Hepatocyte (in vitro differentiated cells): ENCODE measurements around the gene ASB5. TPM values are rescaled to one million over a fixed set of nuclear protein-coding genes. Genes with fewer than 3 reads are reported as not detected.

ENCODE experiments used
- DNase-seq: peaks from one replicate; pipeline ENCODE4 v3.0.0-alpha.2; 2016; ENCODE audit warnings: low spot score
- H2AFZ ChIP-seq: fragments of 200-600 bp; sonication (generic); 2 replicates; pipeline ENCODE4 v1.6.0; 2016; ENCODE audit warnings: antibody characterized with exemption, mild to moderate bottlenecking
- H3K27ac ChIP-seq: fragments of 200-600 bp; sonication (generic); 2 replicates; pipeline ENCODE4 v1.5.1; 2016; ENCODE audit warnings: mild to moderate bottlenecking
- H3K27me3 ChIP-seq: fragments of 200-600 bp; sonication (generic); 2 replicates; pipeline ENCODE4 v1.6.1; 2016
- H3K36me3 ChIP-seq: fragments of 200-600 bp; sonication (generic); replicated peaks from 2 replicates; pipeline ENCODE4 v1.5.1; 2016; ENCODE audit warnings: low read depth; ENCODE audit not compliant: insufficient read depth
- H3K4me1 ChIP-seq: fragments of 200-600 bp; sonication (generic); 2 replicates; pipeline ENCODE4 v1.5.1; 2016; ENCODE audit warnings: mild to moderate bottlenecking, moderate library complexity; ENCODE audit not compliant: insufficient read depth
- H3K4me2 ChIP-seq: fragments of 200-600 bp; sonication (generic); 2 replicates; pipeline ENCODE4 v1.6.0; 2016
- H3K4me3 ChIP-seq: fragments of 200-600 bp; sonication (generic); 2 replicates; pipeline ENCODE4 v1.5.1; 2016; ENCODE audit warnings: mild to moderate bottlenecking
- H3K79me2 ChIP-seq: fragments of 200-600 bp; sonication (generic); 2 replicates; pipeline ENCODE4 v1.6.0; 2017; ENCODE audit warnings: mild to moderate bottlenecking
- H3K9me2 ChIP-seq: fragments of 200-600 bp; sonication (generic); replicated peaks from 2 replicates; pipeline ENCODE4 v1.6.0; 2017; ENCODE audit warnings: mild to moderate bottlenecking; ENCODE audit not compliant: insufficient read depth
- H3K9me3 ChIP-seq: fragments of 200-600 bp; sonication (generic); 2 replicates; pipeline ENCODE4 v1.5.1; 2016; ENCODE audit warnings: low read depth, mild to moderate bottlenecking
- H4K20me1 ChIP-seq: fragments of 200-600 bp; sonication (generic); 2 replicates; pipeline ENCODE4 v1.6.0; 2016; ENCODE audit warnings: mild to moderate bottlenecking; ENCODE audit not compliant: insufficient read depth, poor library complexity, severe bottlenecking
- EZH2 ChIP-seq: fragments of 200-600 bp; sonication (generic); IDR thresholded peaks from 2 replicates; pipeline ENCODE4 v1.6.1; 2016; ENCODE audit warnings: antibody characterized with exemption, mild to moderate bottlenecking, borderline replicate concordance
- EZH2phosphoT487 ChIP-seq: fragments of 200-600 bp; sonication (generic); IDR thresholded peaks from one replicate; pipeline ENCODE4 v1.6.1; 2018; ENCODE audit warnings: antibody characterized with exemption, mild to moderate bottlenecking, low read depth, moderate library complexity; ENCODE audit not compliant: unreplicated experiment, severe bottlenecking
- whole genome bisulfite sequencing: methylation state at CpG from one replicate; pipeline ENCODE4 v1.1.6; 2016; ENCODE audit warnings: low lambda C conversion rate; ENCODE audit errors: missing lambda C conversion rate; 5-methylcytosine and 5-hydroxymethylcytosine counted together
- polyA plus RNA-seq: library from polyadenylated mRNA; unstranded; fragments of >200 nt; fragmentation: Nextera tagmentation; extraction: Ambion mirVana; gene quantifications from 2 replicates; pipeline ENCODE4 v1.2.1, GENCODE V29; 2016
- total RNA-seq: library from RNA; depleted of rRNA; stranded (reverse); fragments of >200 nt; gene quantifications from 2 replicates; pipeline ENCODE4 v1.2.3, GENCODE V29; 2014
- TF ChIP-seq, protein P1 (sequence below): fragments of 200-600 bp; sonication (generic); IDR thresholded peaks from 2 replicates; pipeline ENCODE4 v1.5.1; 2016; ENCODE audit warnings: antibody characterized with exemption, mild to moderate bottlenecking; ENCODE audit not compliant: poor library complexity

Gene ASB5
- total and polyA plus RNA-seq, 2 experiments from 2014 or later, result 0.10 to 0.30 TPM

DNA sequence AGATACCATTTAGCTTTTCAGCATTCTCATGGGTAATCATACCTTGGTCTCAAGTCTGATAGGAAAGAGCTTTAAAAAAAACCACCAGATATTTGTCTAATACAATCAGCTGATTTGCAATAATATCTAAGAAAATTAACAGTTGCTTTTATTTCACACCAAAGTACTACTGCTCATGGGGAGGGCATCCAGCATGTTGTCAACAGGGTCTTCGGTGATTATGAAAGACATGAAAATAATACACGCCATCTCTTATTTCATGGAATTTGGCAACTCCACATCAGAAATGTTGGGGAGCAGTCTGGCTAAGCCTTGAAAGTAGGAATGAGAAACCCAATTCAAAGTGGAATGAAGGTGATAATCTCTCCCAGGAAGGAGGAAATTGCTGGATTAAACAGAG lies 3.0 kb downstream of the ASB5 start:
- no peaks in the 10 kb centered on the region for H3K4me1 ChIP-seq
- H3K9me3 ChIP-seq, result no peaks in the 10 kb centered on the region
- TF ChIP-seq EZH2phosphoT487 (no peak), EZH2 (no peak)
- TF ChIP-seq, protein P1, sequence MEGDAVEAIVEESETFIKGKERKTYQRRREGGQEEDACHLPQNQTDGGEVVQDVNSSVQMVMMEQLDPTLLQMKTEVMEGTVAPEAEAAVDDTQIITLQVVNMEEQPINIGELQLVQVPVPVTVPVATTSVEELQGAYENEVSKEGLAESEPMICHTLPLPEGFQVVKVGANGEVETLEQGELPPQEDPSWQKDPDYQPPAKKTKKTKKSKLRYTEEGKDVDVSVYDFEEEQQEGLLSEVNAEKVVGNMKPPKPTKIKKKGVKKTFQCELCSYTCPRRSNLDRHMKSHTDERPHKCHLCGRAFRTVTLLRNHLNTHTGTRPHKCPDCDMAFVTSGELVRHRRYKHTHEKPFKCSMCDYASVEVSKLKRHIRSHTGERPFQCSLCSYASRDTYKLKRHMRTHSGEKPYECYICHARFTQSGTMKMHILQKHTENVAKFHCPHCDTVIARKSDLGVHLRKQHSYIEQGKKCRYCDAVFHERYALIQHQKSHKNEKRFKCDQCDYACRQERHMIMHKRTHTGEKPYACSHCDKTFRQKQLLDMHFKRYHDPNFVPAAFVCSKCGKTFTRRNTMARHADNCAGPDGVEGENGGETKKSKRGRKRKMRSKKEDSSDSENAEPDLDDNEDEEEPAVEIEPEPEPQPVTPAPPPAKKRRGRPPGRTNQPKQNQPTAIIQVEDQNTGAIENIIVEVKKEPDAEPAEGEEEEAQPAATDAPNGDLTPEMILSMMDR, result no peak
- no peaks in the 10 kb centered on the region for H3K36me3 ChIP-seq
- no peaks in the 10 kb centered on the region for H3K9me2 ChIP-seq
- H3K4me2 ChIP-seq, result no peak overlapping the region
- no peaks in the 10 kb centered on the region for H3K27me3 ChIP-seq
- no peak overlapping the region for H3K4me3 ChIP-seq
- DNase-seq, result no peak
- no peaks in the 10 kb centered on the region for H3K79me2 ChIP-seq
- WGBS, result 100% methylated on average over 2 of the region's 2 CpGs
- no peak overlapping the region for H2AFZ ChIP-seq
- H3K27ac ChIP-seq, result no peak overlapping the region
- H4K20me1 ChIP-seq, result no peaks in the 10 kb centered on the region

DNA sequence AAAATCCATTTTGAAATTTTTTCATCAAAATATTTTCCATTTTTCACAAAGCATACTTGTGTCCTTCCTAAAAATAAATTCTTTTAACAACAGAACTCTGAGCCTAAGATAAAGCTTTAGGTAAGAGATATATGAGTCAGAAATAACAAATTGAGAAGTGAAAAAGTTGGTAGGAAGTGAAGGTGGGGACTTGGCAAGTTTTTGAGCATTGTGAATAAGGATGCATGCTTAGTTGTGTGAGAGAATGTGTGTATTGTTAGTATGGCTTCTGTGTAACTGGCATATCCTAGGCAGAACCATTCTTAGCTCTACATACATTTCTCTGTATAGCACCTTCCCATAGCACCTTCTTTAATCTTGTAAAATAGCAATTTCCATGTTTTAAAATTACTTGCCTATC lies 6.8 kb downstream of the ASB5 start:
- peaks cover 2% of the 10 kb centered on the region for H3K4me1 ChIP-seq
- H3K27ac ChIP-seq, result no peak overlapping the region
- H3K9me2 ChIP-seq, result no peaks in the 10 kb centered on the region
- H4K20me1 ChIP-seq, result no peaks in the 10 kb centered on the region
- DNase-seq, result no peak
- H3K27me3 ChIP-seq, result no peaks in the 10 kb centered on the region
- no peak overlapping the region for H3K4me3 ChIP-seq
- no peak overlapping the region for H2AFZ ChIP-seq
- TF ChIP-seq EZH2, result no peak
- TF ChIP-seq, protein P1, result no peak
- TF ChIP-seq EZH2phosphoT487, result no peak
- no peak overlapping the region for H3K4me2 ChIP-seq
- H3K9me3 ChIP-seq, result no peaks in the 10 kb centered on the region
- no peaks in the 10 kb centered on the region for H3K79me2 ChIP-seq
- H3K36me3 ChIP-seq, result no peaks in the 10 kb centered on the region

DNA sequence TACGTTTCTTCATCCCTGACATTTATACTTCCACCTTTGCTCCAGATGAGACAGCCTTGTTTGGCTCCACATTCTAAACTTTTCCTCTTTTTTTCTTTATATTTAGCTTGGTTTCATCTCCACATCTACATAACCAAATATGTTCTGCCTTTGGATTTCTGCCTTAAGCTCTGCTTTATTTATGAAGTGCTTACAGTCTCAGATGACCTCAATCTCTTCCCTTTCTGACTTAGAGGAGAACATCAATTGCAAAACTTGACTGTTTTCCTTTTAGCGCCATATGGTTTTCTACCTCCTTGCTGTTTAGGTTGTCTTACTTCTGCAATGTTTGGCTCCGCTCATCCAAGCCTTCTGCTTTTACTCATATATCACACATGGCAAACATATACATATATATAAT lies 7.5 kb downstream of the ASB5 start:
- Histone ChIP-seq H2AFZ (no peak overlapping the region), H3K36me3 (no peaks in the 10 kb centered on the region), H3K4me2 (no peak overlapping the region), H3K27me3 (no peaks in the 10 kb centered on the region), H3K4me3 (no peak overlapping the region), H4K20me1 (no peaks in the 10 kb centered on the region), H3K9me3 (no peaks in the 10 kb centered on the region), H3K4me1 (peaks cover 2% of the 10 kb centered on the region), H3K79me2 (no peaks in the 10 kb centered on the region), H3K9me2 (no peaks in the 10 kb centered on the region), H3K27ac (no peak overlapping the region)
- TF ChIP-seq, protein P1, result no peak
- TF ChIP-seq EZH2, result no peak
- no peak for DNase-seq
- WGBS, result 90% methylated on average over 3 of the region's 3 CpGs

DNA sequence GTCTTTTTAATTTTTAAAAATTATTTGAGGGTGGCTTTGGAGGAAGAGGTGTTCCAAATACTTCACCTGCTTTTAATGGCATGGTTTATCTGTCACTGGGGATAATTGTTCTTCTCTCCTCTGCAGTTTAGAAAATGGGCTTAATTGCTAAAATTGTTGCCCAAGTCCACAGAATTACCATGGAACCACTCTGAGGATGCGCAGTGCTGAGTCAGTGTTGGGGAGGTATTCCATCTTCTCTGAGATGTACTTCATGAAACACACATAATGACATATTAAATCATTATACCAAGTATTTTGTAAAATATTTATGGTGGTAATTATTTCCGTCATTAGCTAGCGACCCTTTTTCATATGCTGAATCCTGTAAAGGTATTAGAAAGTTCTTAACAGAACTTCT lies 8.0 kb downstream of the ASB5 start:
- Histone ChIP-seq H3K36me3 (no peaks in the 10 kb centered on the region), H3K27me3 (no peaks in the 10 kb centered on the region), H2AFZ (no peak overlapping the region), H3K27ac (no peak overlapping the region), H3K4me3 (no peak overlapping the region), H3K4me2 (no peak overlapping the region), H3K79me2 (no peaks in the 10 kb centered on the region), H3K4me1 (peaks cover 2% of the 10 kb centered on the region), H3K9me3 (no peaks in the 10 kb centered on the region), H3K9me2 (no peaks in the 10 kb centered on the region), H4K20me1 (no peaks in the 10 kb centered on the region)
- 96% methylated on average over 3 of the region's 3 CpGs for WGBS
- DNase-seq, result no peak
- TF ChIP-seq, protein P1, result no peak
